HCEC 1CT (cell line): ENCODE measurements around the gene PURB.
"Not testable (repeated sequence)": the region's sequence is repeated elsewhere in the genome, so short reads cannot be mapped to it uniquely, and the experiment has no call there.

Experiments
- DNase-seq: peaks from one replicate; pipeline ENCODE4 v3.0.0-alpha.2; 2017

Gene PURB

GRCh38 chr7:44849885-44850544 is 35.3 kb downstream of the PURB start:
- DNase-seq = no peak

- DNase-seq = no peak
These were observed 36.0 kb downstream of the PURB start for GRCh38 chr7:44849259-44849884.

DNA sequence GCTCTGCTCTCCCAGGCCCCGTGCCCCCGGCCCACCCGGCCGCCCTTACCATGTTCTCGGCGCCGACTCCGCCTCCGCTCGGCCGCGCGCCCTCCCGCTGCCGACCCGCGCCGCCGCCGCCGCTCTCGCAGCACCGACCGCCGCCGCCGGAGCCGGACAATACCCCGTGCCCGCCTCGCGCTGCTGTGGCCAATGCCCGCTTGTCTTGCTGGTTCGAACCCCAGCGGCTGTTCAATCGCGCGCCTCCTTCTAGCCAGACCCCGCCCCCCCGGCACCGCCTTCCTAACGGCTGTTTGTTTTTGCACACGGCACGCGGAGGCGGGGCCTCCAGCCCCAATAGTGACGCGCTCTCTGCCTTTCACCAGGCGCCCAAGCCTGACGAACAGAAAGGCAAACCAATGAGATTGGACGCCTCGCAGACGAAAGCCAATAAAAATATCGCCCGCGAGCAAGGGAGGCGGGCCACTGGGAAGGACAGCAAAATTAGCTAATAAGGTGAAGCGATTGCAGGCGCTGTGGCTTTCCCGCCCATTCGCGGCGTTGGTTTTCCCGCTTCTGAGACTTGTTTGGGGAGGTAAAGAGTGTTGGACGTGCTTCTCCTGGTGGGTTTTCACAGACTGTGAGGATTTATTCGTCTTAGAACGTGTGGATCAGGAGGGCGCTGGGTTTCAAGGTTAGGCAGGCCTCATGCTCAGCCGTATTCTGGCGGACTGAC is 37.3 kb downstream of the PURB start, which contains the start of gene H2AZ2:
Gene H2AZ2 (minus strand): TSS at position 168 of the 715 bp plus-strand sequence. CDS start 116 bp downstream, at position 52.
- DNase-seq = peak; percentile 100

- DNase-seq = peak; percentile 83
These were observed 37.8 kb downstream of the PURB start for GRCh38 chr7:44847509-44847919.

GRCh38 chr7:44846816-44847508 is 38.4 kb downstream of the PURB start:
- DNase-seq = no peak

GRCh38 chr7:44846390-44846789 is 38.9 kb downstream of the PURB start:
- not testable (repeated sequence) for DNase-seq

DNA sequence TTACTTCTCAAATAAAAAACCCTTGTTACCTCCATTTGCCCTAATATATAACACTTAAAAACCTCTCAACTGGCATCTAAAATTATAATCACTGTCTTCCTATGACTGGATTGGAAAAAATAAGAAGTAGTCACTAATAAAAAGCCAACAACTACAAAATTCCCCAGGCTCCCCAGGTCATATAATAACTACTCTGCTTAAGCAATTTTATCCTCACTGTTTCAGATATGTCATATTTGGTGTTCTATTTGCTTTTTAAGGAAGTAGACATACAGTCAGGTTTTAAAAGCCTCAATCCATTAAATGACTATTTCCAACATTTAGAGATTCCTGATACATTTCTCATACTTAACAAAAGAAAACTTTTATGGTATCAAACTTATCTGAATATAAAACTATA is 39.9 kb downstream of the PURB start:
- no peak for DNase-seq

GRCh38 chr7:44843440-44843839 is 41.9 kb downstream of the PURB start:
- DNase-seq = not testable (repeated sequence)

DNA sequence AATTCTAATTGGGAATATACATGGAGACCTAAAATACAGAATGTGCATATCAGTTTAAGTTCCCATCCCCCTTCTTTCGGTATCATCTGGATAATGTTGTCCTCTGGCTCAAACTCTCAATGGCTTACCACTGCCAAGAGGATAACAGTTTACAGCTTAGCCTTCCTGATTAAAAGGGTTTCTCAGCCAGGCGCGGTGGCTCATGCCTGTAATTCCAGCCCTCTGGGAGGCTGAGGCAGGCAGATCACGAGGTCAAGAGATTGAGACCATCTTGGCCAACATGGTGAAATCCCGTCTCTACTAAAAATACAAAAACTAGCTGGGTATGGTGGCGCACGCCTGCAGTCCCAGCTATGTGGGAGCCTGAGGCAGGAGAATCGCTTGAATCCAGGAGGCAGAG is 42.7 kb downstream of the PURB start:
- not testable (repeated sequence) for DNase-seq

GRCh38 chr7:44838751-44839150 is 46.6 kb downstream of the PURB start:
- DNase-seq = no peak

DNA sequence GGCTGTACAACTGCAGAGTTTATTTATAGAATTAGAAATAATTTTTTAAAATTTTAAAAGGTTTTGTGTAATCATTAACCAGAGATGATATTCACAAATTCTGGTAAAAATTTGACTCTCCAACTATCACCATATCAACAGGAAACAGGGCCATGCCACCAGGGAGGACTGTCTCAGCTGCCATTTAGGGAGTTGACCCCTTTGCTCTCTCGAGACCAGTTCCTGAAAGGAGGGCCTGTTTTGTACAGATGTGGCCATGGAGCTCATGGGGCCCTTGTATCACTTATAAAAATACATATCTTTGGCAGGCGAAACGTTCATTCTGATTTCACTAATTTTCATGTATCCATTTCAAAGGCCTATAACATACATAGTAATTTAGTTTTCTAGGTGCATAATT is 57.8 kb downstream of the PURB start:
- DNase-seq = no peak
